Epidermal melanocyte (primary cell): Measurements from ENCODE around the gene BLTP3A.
A peak's percentile ranks its signal among the peaks of the same experiment; 100 is the strongest.
"Not testable (repeated sequence)": the region's sequence is repeated elsewhere in the genome, so short reads cannot be mapped to it uniquely, and the experiment has no call there.

Experiments used
- DNase-seq: peaks from one replicate; pipeline ENCODE4 v3.0.0; 2011; ENCODE audit warnings: low spot score; ENCODE audit not compliant: insufficient read length

The BLTP3A gene

GRCh38 chr6:34792605-34793500 lies 970 bp downstream of the BLTP3A start:
- peak; percentile 43 for DNase-seq

DNA sequence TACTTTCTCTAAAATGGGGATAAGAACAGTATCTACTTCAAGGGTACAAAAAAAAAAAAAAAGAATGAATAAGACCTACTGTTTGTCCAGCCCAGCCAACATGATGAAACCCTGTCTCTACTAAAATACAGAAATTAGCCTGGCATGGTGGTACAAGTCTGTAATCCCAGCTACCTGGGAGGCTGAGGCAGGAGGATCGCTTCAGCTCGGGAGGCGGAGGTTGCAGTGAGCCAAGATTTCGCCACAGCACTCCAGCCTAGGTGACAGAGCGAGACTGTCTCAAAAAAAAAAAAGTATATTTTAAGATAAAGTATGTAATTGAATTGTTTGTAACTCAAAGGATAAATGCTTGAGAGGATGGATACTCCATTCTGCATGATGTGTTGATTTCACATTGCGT lies 2.0 kb downstream of the BLTP3A start:
- DNase-seq = no peak

DNA sequence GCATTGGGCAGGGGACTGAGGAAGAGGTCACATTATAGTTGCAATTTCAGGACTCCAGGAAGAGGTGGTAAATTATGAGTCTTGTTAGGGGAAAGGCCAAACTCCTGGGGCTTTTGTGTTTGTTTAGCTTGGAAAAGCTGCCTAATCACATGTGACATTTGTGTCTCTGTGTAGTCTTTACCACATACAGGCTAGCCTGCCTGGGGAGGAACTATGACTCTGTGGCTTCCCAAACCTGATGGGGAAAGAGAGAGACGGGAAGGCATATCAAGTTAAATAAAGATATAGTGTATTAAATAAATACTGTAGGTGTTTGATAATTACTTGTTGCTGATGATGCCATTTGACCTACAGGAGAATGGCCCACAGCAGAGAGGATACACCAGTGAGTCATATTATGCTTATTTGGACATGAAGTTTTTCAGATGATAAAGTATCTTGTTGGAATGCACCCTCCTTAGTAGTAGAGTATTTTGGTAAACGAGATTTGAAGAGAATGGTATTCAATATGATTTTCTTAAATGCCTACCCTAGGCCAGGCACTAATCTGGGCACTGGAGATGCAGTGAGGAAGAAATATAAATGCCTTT lies 4.0 kb downstream of the BLTP3A start:
- no peak for DNase-seq

- DNase-seq = no peak
These were observed 6.2 kb downstream of the BLTP3A start for GRCh38 chr6:34798057-34798456.

DNA sequence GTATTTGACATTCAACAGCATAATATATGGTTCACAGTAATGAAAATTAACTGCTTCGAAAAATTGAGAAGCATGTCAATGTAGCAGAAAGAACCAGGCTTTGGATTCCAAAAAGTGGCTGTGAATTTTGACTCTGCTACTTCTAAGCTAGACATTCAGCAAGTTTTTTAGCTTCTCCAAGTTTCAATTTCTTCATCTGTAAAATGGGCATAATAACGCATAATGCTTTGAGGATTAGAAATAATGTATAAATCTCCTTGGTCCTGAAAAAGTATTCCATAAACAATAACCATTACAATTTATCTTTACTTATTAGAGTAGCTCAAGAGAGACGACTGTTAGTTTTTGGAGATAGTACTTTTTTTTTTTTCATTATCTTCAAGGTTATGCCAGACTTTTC lies 7.7 kb downstream of the BLTP3A start:
- DNase-seq = no peak

GRCh38 chr6:34804543-34804942 lies 12.7 kb downstream of the BLTP3A start:
- no peak for DNase-seq

DNA sequence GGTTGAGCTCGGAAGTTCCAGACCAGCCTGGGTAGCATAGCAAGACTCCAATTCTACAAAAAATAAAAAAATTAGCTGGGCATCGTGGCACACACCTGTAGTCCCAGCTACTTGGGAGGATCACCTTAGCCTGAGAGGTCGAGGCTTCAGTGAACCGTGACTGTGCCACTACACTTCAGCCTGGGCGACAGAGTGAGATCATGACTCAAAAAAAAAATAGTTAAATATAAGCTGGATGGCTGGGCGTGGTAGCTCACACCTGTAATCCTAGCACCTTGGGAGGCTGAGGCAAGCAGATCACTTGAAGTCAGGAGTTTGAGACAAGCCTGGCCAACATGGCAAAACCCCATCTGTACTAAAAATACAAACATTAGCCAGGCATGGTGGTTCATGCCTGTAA lies 13.2 kb downstream of the BLTP3A start:
- DNase-seq = not testable (repeated sequence)

- no peak for DNase-seq
These were observed 15.0 kb downstream of the BLTP3A start for GRCh38 chr6:34806738-34807453.

DNA sequence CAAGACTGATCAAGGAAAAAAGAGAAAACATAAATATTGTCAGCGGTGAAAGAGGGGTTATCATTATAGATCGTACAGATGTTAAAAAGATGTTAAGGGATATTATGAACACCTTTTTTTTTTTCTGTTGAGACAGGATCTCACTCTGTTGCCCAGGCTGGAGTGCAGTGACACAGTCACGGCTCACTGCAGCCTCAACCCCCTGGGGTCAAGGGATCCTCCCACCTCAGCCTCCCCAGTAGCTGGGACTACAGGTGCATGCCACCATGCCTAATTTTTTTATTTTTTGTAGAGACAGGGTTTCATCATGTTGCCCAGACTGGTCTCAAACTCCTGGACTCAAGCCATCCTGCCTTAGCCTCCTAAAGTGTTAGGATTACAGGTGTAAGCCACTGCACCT lies 16.6 kb downstream of the BLTP3A start:
- not testable (repeated sequence) for DNase-seq

- not testable (repeated sequence) for DNase-seq
These were observed 17.5 kb downstream of the BLTP3A start for GRCh38 chr6:34809419-34809818.

DNA sequence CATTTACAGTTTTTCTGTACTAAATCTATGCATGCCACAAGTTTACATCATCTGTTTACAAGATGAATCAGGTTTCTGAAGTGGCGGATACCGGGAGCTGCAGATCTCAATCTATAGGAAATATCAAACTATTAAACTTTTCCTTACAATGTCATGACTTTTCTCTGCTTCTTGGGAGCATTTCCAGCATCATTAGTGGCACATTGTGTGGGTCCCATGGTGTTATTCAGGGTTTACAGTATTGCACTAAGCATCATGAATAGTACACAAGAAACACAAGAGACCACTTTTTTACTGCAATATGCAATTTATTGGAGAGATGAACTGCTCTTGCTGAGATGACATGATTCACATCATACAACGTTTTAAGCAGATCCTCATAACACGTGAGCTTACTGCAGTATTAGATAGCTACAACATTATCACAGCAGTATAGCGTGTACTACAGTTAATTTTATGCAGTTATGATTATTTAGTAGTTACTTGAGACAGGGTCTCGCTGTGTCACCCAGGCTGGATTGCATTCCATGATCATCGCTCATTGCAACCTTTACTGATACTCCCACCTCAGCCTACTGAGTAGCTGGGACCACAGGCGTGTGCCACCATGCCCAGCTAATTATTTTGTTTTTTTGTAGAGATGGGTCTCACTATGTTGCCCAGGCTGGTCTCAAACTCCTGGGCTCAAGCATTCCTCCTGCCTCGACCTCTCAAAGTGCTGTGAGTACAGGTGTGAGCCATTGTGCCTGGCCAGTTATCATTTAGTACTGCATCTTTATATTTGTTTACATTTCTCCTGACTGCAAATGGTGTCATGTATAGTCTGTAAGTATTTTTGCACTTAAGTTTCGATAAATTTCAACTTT lies 18.4 kb downstream of the BLTP3A start:
- DNase-seq = no peak

DNA sequence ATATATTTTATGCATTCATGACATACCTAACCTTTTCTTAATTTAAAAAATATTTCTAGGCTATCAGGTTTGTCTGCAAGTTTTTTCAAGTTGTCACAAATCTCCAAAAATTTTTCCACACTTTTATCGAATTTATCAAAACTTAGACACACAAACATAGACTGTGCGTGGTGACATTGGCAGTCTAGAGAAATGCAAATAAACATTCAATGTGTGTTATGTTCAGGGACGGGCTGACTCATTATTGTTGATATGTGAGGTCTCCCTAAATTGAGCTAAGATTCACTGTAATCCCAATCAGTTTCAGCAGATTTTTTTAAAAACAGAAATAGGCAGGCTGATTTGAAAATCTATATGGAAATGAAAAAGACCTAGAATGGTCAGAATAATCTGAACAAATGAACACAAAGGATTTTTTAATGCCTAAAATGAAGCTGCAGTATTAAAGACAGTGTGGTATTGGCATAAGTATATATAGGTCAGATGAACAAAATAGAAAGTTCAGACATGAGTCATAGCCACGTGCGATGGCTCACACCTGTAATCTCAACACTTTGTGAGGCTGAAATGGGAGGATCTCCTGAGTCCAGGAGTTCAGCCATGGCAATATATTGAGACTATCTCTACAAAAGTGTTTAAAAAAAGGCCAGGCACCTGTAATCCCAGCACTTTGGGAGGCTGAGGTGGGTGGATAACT lies 19.2 kb downstream of the BLTP3A start:
- no peak for DNase-seq

DNA sequence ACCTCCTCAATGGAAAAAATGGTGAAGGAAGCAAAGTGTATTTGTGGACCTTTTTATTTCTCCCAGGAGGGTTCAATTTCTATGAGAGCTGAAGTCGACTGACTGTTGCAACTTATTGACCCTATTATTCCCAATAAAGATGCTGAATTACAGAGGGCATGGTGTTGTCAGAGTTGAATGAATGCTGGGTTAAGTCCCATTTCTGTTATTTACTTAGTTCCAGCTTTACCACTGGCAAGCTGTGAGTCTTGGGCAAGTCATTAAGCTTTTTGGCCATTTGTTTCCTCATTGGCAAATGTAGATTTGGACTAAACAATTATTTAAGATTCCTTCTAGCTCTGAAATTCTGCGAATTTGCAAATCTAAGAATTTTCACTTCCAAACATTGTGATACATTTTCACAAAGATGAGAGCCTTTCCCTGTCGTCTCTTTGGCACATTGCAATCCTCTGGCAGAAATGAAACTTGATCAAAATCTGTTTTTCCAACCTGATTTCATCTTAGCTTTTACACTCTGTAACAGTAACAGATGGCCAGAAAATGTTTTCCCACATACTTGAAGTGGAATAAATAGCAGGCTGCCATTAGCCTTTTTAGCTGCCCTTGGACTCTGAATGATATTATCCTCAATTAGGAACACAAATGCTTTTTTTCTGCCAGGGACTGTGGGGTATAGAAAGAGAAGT lies 21.3 kb downstream of the BLTP3A start:
- DNase-seq = no peak

- DNase-seq = no peak
These were observed 24.9 kb downstream of the BLTP3A start for GRCh38 chr6:34816635-34817301.

GRCh38 chr6:34817446-34817845 lies 25.6 kb downstream of the BLTP3A start:
- no peak for DNase-seq

GRCh38 chr6:34818872-34819570 lies 27.1 kb downstream of the BLTP3A start:
- not testable (repeated sequence) for DNase-seq

DNA sequence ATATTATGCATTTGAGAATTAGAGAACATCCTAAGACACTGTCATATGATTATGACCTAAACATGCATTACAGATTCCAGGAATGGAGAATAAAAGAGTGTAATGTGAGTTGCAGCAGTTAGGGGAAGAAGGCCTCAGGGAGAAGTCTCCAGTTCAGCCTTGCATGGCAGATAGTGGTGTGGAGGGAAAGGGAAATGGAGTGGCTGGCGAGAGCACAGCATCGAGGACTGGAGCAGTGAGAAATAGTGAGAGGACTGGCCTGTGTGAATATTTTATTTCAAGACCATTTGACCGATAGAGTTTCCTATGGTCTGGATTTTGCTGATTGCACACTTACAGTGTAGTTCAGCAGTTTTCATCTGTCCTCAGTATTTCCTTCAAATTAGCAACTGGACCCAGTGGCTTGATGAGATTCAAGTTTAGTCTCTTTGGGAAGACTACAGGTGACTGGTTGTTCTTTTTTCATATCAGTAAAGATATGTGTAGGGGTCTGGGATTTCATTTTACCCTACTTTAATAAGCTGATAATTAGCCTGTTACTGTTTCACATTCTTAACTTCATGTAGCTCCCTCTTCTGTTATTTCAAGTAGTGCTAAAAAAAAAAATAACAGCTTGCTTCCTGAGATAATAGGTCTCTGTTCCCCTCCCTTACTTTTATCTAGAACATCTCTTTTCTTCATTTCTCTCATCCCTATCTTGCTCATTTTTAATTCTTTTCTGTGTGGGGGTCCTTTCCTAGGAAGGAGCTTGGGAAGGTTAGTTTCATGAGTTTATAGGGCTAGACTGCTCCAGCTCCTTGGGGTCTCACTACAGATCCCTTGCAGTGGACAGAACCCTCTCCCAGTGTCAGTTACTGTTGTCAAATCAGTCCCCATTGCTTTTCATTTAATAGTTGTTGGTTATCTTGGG lies 27.9 kb downstream of the BLTP3A start:
- no peak for DNase-seq

- DNase-seq = no peak
These were observed 37.3 kb downstream of the BLTP3A start for GRCh38 chr6:34829137-34829536.
